Gastroesophageal sphincter (tissue), 3 donors: ENCODE data around the gene PGM2L1.

Source experiments
- POLR2A ChIP-seq, 2 donors: fragments of 450-650 bp; IDR thresholded peaks; one replicate each; pipeline ENCODE4 v1.6.1; 2017; ENCODE audit warnings: antibody characterized with exemption in 2 of 2, mild to moderate bottlenecking in 2 of 2, moderate library complexity in 1 of 2
- POLR2AphosphoS5 ChIP-seq: sonication (generic); formaldehyde crosslinking; IDR thresholded peaks from one replicate; pipeline ENCODE4 v1.6.1; 2017; ENCODE audit warnings: antibody characterized with exemption
- TF ChIP-seq, protein P1 (sequence below), 4 experiments: fragments of 200-600 bp in 2 of 4; fragments of 450-650 bp in 2 of 4; sonication (generic) in 1 of 4; IDR thresholded peaks; one replicate each; pipeline ENCODE4 v1.5.1; 2017 to 2019; ENCODE audit warnings: antibody characterized with exemption in 4 of 4, mild to moderate bottlenecking in 2 of 4, moderate library complexity in 2 of 4

- TF ChIP-seq, protein P1, sequence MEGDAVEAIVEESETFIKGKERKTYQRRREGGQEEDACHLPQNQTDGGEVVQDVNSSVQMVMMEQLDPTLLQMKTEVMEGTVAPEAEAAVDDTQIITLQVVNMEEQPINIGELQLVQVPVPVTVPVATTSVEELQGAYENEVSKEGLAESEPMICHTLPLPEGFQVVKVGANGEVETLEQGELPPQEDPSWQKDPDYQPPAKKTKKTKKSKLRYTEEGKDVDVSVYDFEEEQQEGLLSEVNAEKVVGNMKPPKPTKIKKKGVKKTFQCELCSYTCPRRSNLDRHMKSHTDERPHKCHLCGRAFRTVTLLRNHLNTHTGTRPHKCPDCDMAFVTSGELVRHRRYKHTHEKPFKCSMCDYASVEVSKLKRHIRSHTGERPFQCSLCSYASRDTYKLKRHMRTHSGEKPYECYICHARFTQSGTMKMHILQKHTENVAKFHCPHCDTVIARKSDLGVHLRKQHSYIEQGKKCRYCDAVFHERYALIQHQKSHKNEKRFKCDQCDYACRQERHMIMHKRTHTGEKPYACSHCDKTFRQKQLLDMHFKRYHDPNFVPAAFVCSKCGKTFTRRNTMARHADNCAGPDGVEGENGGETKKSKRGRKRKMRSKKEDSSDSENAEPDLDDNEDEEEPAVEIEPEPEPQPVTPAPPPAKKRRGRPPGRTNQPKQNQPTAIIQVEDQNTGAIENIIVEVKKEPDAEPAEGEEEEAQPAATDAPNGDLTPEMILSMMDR (IDR thresholded peaks at IDR 0.05) = no peak
- TF ChIP-seq POLR2AphosphoS5 (no peak), POLR2A (IDR thresholded peaks at IDR 0.05) (no peak)
Observed at GRCh38 chr11:74341921-74342320, 56.3 kb downstream of the PGM2L1 start.
